ELF-1 (cell line): Measurements from ENCODE around the gene SANBR.
"Not testable (repeated sequence)": the region's sequence is repeated elsewhere in the genome, so short reads cannot be mapped to it uniquely, and the experiment has no call there.

ENCODE experiments used
- DNase-seq: peaks from one replicate; pipeline ENCODE4 v3.0.0-alpha.2; 2016; ENCODE audit warnings: low read depth, low spot score

Gene SANBR

DNA sequence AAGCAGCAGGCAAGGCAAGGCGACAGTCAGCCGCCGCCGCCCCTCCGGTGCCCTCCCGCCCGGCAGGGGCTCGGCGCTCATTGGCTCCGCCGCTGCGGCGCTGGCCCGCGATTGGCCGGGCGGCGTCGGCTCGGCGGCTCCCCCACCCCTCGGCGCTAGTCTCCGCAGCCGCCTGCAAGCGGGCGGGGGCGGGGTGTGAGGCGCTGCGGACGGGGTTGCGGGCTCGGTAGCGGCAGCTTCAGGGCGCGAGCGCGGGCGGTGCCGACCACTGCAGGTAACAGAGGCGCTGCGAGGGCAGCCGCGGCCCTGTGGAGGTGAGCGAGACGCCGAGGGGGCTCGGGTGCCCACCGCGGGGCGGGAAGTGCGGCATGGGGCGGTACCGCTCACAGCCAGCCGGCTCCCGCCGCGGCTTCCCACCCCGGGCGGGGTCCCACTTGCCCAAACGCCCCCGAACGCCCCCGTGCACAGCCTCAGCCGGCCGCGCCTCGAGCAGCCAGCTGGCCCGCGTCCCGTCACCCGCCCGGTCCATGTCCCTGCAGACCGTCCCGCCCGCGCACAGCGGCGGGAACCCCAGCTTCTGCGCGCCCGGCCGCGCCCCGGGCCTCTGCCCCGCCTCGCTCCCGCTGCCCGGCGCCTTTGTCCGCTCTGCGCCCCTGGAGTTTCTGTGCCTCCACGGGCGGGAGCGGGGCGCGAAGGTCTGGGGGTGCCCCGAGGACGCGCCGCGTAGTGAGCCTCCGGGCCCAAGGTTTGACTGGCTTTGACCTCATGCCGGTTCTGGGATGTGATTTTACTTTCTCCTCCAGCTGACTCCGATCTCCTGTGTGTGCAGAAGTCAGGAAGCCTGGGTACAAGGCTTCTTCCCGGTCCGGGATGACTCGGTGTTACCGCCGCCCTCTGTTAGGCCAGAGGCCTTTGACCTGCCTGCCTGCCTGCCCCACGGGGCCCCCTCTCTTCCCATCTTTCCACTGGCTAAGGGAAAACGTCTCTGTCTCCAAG lies at the start of gene SANBR:
Gene SANBR, plus strand, starts transcription at position 158 of the 996 bp plus-strand sequence. CDS start 4,480 bp downstream, outside the sequence.
- peak; percentile 96 for DNase-seq

DNA sequence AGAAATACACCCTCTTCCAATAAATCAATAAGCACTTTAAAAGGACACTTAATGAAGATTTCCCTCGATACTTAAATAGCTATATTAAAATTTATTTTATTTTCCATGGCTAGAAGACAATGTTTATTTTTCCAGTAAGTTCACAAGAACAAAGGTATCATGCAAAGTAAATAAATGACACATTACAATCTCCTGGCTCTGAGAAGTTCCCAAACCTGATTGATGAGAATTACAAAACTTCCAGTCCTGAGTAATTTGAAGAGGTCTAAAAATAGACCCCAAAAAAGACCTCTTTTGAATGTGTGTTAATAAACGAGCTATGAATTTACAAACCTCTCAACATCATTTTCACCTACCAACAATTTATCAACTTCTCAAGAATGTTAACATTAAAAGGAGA lies 49.7 kb upstream of the SANBR start:
- no peak for DNase-seq

DNA sequence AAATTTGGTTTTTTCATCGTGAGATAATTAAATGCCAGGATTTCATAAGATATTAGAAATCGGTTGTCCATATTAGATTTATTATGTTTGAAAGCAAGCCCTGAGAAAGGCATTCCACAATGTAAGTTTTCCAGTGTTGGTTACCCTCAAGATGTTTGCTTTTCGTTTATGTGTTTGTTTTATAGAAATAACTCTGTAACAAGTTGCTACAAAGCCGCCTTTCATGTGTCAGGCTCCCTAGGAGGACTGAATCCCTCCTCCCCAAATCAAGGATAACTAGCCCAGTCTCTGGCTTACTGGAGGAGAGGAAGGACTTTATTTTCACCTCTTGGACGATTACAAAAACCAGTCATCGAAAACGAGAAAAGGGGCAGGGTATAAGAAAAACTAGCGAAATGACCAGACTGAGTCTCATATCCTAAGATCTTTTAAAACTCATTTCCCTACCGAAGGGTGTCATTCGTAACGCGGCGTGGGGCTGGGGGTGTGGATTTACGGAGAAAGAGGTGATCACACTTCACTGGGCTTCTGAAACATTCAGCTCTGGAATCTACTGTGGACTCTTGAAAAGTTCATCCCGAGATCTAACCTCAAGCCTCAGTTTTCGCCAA lies 49.2 kb upstream of the SANBR start:
- no peak for DNase-seq

DNA sequence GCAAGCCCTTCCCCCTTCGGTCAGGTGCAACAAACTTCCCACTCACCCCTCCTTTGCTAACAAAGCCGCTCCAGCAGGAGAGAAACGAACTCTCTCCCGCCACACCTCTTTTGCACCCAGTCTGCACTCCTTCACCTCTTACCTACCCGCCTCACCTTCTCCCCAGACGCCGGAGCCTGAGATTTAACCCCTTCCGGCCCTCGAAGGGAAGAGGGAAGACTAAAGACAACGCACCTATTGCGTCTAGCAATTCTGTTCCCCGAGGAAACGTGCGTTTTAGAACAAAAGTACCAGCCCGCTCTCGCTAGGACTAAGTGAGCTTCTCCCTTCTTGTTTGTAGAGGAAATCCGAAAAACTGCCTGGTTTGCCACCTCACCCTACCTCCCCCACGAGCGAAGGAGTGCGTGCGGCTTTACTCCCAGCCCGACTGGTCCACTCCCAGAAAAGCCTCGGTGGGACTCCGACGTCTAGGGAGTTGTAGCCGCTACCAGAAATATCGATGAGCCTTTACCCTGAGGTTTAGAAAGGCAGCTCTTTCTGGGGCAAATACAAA lies 48.6 kb upstream of the SANBR start:
- peak; percentile 90 for DNase-seq

DNA sequence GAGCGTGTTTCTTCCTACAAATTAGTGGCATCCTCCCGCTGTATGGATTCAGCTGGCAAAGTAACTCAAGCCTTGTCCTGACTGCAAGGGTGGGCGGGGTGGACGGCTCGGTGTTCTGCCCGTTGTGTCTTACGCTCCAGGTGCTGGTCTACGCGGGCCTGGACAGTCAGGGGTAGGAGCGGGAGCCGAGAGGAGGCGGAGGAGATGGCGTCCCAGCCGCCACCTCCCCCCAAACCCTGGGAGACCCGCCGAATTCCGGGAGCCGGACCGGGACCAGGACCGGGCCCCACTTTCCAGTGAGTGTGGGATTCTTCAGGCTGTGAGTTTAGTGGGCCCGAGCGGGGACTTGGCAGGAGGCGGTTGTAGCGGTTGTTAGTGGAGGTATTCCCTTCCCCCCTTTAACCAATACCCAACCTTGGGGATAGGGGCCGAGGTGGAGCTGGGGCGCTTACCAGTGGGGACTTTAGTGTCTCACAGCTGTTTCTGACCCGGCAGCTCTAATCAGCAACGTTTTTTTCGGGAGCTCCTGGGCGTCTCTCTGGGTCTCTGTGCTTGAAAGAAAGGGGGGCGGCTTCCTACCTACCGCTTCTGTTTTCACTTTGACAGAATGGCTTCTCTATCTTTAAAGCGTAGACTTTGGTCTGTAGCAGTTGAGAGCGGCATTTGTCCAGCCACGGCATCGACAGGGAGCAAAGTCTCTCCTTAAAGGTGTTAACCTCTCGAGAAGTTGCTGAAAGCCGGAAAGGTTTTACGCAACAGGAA lies 47.9 kb upstream of the SANBR start, which contains the start of the genes PEX13 and PUS10:
Gene PEX13, plus strand, starts transcription at position 165 of the 762 bp plus-strand sequence. Its CDS starts 40 bp downstream, at position 205.
Gene PUS10, minus strand, starts transcription at position 700 of the 762 bp plus-strand sequence. CDS start 6,365 bp downstream, outside the sequence.
- peak; percentile 86 for DNase-seq

DNA sequence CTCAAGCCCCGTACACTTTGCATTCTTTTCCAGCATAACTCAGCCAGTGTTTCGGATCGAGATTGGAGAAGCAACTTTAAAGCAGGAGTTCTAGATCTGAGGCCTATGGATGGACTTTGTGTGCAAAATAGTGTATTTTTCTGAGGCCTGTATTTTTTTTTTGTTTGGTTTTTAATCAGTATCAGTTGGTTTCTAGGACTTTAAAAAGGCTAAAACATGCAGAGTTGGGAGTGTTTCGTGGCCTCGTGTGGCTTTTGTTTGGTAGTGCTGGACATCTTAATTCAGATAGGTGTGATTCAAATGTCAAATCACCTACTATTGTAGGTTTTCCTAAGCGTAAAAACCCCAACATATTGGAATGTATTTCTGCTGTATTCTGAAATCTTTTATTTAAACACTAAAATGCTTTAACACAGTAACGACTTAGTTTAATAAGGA lies 47.3 kb upstream of the SANBR start:
- DNase-seq, result no peak

DNA sequence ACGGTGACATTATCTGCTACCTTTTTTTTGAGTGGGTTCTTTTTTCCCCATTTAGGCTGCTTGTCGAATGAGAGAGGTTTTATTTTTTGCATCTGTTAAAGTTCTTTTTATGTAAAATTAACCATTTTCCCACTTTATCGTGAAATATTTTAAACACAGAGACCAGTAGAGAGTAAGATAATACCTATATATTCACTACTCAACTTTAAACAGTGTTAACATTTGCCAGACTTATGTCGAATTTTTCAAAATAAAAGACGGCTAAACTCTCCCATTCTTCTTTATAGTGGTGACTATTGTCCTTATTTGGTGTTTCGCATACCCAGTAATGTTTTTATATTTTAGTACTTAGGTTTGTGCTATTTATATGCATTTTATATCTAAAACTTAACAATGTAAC lies 46.9 kb upstream of the SANBR start:
- no peak for DNase-seq

DNA sequence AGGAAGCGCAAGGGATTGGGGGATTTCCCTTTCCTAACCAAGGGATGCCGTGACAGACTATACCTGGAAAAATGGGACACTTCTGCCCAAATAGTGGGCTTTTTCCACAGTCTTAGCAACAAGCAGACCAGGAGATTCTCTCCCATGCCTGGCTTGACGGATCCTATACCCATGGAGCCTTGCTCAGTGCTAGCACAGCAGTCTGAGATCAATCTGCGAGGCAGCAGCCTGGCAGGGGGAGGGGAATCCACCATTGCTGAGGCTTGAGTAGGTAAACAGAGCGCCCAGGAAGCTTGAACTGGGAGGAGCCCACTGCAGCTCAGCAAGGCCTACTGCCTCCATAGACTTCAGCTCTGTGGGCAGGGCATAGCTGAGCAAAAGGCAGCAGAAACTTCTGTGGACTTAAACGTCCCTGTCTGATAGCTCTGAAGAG lies 44.4 kb upstream of the SANBR start:
- no peak for DNase-seq

DNA sequence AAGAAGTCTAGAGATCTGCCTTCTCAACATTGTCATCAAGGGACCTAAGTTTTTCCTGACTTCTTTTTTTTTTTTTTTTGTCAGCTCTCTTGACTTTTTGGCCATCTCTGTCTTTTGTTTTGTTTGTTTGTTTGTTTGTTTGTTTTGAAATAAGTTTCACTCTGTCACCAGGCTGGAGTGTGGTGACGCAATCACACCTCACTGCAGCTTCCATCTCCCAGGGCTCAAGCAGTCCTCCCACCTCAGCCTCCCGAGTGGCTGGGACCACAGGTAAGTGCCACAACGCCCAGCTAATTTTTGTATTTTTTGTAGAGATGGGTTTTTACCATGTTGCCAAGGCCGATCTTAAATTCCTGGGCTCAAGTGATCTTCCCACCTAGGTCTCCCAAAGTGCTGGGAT lies 42.0 kb upstream of the SANBR start:
- DNase-seq, result no peak

DNA sequence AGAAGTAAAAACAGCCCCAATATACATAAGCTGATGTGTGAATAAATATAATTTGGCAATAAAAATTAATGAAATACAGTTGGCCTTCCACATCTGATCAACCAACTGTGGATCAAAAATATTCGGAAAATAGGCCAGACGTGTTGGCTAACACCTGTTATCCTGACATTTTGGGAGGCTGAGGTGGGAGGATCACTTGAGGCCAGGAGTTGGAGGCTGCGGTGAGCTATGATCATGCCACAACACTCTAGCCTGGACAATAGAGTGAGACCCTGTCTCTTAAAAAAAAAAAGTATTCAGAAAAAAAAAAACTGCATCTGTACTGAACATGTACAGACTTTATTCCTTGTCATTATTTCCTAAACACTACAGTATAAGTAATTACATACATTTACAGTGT lies 36.1 kb upstream of the SANBR start:
- no peak for DNase-seq

DNA sequence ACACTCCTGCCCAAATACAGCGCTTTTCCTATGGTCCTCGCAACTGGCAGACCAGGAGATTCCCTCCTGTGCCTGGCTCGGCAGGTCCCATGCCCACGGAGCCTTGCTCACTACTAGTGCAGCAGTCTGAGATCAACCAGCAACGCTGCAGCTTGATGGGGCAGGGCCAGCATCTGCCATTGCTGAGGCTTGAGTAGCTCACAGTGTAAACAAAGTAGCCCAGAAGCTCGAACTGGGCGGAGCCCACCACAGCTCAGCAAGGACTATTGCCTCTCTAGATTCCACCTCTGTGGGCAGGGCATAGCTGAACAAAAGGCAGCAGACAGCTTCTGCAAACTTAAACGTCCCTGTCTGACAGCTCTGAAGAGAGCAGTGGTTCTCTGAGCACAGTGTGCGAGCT lies 31.1 kb upstream of the SANBR start:
- DNase-seq, result not testable (repeated sequence)

DNA sequence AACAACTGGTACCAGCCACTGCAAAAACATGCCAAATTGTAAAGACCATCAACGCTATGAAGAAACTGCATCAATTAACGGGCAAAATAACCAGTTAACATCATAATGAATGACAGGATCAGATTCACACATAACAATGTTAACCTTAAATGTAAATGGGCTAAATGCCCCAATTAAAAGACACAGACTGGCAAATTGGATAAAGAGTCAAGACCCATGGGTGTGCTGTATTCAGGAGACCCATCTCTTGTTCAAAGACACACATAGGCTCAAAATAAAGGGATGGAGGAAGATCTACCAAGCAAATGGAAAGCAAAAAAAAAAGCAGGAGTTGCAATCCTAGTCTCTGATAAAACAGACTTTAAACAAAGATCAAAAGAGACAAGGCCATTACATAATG lies 29.0 kb upstream of the SANBR start:
- not testable (repeated sequence) for DNase-seq

DNA sequence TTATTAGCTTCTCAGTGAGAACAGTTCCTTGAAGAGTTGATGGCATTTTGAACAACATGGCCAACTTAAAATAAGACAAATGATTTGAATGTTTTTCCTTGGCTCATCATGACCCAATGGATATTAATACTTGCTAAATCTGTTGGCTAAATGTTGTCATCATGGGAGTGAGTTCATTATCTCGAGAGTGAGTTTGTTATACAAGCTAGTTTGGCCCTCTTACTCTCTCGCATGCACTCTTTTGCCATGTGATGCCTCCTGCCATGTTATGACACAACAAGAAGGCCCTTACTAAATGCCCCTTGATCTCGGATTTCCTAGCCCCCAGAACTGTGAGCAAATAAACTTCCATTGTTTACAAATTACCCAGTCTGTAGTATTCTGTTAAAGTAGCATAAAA lies 22.9 kb upstream of the SANBR start:
- no peak for DNase-seq

DNA sequence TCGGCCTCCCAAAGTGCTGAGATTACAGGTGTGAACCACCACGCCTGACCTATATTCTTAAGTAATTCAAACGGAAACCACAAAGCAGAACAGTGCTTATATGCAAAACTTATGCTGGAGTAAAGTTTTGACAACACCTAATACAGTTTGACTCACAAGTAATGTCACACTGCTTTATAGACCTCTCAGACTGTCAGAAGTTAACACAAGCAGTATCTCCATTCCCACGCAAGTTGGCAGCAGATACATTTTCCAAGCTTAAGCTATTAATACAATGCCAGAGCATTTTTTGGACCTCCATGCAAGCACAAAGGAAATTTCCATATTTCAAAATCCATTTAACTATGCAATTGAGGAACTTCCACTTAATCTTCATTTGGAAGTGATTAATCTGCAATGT lies 21.0 kb upstream of the SANBR start:
- DNase-seq, result no peak

DNA sequence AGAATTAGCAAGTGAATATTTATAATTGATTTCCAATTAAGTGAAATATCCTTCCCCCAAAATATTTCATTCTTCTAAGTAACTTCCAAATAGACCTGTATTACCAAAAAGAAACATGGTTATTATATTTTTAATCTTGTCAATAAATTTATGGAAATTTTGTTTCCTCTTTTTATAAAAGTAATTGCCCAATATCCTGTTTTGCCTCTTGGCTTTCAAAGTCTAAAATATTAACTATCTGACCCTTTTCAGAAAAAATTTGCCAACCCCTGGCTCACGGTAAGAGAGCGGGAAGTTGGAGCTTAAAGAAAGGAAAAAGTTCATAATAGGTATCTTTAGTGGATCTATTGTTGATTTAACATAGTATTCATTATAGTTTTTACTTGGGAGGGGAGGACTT lies 20.4 kb upstream of the SANBR start:
- DNase-seq, result no peak

DNA sequence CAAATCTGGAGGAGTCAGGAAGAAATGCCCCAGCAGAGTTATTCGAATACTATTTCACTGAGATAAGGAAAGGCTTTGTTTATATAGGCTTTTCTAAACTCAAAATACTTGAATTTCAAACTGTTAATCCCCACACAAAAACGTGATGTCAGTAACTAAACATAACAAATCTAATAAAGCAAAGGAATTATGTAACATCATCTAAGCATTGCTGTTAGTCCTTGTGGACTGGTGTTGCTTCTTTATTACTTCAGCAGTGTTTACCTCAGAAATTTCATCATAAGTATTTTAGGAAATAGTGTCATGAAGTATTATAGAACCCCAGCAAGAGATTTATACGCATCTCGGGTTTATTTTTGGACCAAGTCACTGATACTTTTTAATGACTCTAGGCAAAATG lies 19.7 kb upstream of the SANBR start:
- no peak for DNase-seq

DNA sequence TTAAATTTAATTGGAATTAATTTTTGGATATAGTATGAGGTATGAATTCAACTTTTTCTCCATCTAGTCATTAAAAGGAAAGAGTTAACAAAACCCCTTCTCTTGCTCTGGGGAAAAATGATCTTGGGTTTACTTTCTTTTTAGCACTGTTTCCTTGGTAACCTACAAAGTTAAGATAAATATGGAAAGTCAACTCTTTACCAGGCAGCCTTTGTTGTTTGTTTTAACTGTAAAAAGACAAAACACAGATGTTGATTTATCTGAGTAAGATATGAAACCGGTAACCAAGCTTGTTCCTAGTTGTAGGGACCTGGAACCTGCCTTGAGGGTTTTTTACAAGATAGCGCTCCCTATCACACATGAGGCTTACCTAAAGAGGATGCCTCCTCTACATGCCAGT lies 10.1 kb upstream of the SANBR start:
- no peak for DNase-seq

DNA sequence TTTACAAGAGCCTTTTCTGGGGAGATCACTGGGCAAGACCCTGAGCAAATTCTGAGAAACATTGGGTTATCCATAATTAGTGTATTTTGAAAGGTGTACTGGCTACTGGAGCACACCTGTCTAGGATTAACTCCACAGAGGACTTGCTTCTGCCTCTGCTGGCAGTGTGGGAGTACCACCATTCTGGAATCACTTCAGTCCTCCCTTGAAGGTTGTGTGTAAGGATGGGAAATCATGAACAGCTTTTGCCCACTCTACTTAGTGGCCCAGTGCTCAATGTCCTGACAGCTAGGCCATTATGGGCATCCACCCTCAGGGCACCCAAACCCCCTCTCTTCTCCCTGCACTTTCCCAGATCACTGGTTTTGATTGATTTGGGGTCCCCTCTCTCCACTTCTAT lies 8.1 kb upstream of the SANBR start:
- no peak for DNase-seq

DNA sequence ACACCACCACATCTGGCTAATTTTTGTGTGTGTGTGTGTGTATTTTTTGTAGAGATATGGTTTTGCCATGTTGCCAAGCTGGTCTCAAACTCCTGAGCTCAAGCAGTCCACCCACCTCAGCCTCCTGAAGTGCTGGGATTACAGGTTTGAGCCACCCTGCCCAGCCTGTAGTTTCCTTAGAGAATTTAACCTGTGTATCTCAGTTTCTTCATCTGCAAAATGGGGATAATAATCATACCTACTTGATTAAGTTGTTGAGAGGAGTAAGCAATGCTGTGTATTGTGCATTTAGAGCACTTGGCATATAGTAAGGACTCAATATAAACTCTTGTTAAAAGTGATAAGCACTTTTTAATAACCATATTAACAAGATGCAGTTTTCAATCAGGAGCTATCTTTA lies 6.3 kb upstream of the SANBR start:
- DNase-seq, result no peak

DNA sequence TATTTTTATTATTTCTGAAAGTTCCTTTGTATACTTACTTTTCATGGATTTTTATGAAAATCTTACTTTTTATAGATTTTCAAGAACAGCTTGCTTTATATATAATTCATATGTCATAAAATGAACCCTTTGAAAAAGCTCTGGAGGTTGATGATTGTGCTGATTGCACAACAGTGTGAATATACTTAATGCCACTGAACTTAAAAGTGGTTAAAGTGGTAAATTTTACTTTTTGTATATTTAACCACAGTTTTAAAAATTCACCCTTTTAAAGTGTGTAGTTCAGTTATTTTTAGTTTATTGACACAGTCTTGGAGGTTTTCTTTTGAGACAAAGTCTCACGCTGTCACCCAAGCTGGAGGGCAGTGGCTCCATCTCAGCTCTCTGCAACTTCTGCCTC lies 8.4 kb downstream of the SANBR start:
- no peak for DNase-seq

DNA sequence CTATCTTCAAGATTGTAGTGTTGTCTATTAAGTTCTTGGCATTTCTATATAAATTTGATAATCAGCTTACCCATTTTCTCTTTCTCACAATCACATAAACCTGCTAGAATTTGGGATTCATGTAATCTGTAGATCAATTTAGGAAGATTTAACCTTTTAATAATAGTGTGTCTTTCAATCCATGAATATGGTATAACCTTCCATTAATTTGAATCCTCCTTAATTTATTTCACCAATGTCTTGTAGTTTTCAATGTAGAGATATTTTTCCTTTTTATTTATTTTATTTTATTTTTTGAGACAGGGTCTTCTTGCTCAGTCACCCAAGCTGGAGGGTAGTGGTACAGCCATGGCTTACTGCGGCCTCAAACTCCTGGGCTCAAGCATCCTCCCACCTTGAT lies 20.2 kb downstream of the SANBR start:
- DNase-seq, result no peak

DNA sequence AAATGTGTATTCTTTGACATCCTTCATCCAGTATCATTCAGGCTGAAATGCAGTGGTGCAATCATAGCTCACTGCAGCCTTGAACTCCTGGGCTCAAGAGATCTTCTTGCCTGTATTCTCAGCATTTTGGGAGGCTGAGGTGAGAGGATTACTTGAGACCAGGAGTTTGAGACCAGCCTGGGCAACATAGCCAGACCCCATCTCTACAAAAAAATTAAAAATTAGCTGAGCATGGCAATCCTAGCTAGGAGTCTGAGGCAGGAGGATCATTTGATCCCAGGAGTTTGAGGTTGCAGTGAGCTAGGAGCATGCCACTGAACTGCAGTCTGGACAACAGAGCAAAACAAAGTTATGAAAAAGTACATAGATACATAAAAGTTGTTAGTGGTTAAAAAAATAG lies 24.1 kb downstream of the SANBR start:
- DNase-seq, result no peak
